ENCODE results near the gene PROX1. TPM values are rescaled to one million over a fixed set of nuclear protein-coding genes. Genes with fewer than 3 reads are reported as not detected.
A peak's percentile ranks its signal among the peaks of the same experiment; 100 is the strongest.

Gene PROX1
- total and polyA plus RNA-seq, 2 donors from 2014 or later: 0.92 to 6.6 TPM

DNA sequence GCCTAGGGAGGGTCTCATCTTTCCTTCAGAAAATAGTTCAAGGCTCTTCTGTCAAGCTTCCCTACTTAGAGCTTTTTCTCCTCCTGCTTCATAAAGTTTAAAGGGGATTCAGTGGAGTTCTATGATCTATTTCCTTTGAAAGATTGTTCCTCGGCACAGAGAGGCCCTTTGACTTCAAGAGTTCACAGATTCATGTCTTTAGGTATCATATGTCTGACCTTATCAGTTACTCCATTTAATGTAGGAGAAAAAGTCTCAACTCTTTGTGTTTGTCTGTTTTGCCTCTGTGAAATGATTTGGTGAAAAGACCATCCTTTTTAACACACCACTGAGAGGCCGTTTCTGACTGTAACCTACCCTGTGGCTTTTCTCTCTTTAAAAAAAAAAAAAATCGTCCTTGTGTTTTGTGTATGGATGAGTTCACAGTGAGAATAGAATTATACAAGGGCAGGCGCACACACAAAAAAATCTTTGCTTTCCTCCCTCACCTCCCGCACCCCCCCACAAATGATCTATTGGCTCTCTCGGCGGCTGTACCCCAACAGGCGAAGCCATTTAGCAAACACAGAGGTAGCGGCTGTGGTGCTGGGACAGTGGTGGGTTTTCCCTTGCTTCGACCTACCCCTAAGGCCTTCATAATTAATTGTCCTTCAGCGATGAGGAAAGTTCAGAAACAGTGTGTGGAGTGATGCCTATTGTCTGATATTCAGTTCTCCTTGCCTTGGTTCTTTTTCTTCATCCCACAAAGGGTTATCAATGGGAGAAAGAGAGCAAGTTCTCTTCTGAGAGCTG lies 29.6 kb downstream of the PROX1 start:
- no peaks in the 10 kb centered on the region for H3K36me3 ChIP-seq (ENCODE audit: control insufficient read depth in 2 of 3, insufficient read depth in 3 of 3, low read length in 3 of 3)
- no peaks in the 10 kb centered on the region for H3K9me3 ChIP-seq (ENCODE audit: control insufficient read depth in 2 of 3, insufficient read depth in 1 of 3, low read length in 3 of 3)
- no peak overlapping the region for H3K9ac ChIP-seq (ENCODE audit: low read length in 3 of 3)
- TF ChIP-seq, protein P1, sequence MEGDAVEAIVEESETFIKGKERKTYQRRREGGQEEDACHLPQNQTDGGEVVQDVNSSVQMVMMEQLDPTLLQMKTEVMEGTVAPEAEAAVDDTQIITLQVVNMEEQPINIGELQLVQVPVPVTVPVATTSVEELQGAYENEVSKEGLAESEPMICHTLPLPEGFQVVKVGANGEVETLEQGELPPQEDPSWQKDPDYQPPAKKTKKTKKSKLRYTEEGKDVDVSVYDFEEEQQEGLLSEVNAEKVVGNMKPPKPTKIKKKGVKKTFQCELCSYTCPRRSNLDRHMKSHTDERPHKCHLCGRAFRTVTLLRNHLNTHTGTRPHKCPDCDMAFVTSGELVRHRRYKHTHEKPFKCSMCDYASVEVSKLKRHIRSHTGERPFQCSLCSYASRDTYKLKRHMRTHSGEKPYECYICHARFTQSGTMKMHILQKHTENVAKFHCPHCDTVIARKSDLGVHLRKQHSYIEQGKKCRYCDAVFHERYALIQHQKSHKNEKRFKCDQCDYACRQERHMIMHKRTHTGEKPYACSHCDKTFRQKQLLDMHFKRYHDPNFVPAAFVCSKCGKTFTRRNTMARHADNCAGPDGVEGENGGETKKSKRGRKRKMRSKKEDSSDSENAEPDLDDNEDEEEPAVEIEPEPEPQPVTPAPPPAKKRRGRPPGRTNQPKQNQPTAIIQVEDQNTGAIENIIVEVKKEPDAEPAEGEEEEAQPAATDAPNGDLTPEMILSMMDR (IDR thresholded peaks at IDR 0.05; ENCODE audit: borderline replicate concordance, extremely low read depth, insufficient read depth): no peak
- H3K27ac ChIP-seq (ENCODE audit: low read depth in 2 of 2, low read length in 2 of 2): no peak overlapping the region
- no peak overlapping the region for H3K4me3 ChIP-seq (ENCODE audit: low read length in 3 of 3)
- no peaks in the 10 kb centered on the region for H3K27me3 ChIP-seq (ENCODE audit: control insufficient read depth, insufficient read depth, low read length)
- DNase-seq (peak in 1 of 5 donors; percentile 56), FAIRE-seq (no peak)
- peaks cover 0 to 2% (median 0%) of the 10 kb centered on the region in 3 donors for H3K4me1 ChIP-seq (ENCODE audit: control insufficient read depth in 2 of 3, insufficient read depth in 2 of 3, low read depth in 1 of 3, low read length in 3 of 3)
- intact Hi-C loops (cut with DNase I): no loop called here

DNA sequence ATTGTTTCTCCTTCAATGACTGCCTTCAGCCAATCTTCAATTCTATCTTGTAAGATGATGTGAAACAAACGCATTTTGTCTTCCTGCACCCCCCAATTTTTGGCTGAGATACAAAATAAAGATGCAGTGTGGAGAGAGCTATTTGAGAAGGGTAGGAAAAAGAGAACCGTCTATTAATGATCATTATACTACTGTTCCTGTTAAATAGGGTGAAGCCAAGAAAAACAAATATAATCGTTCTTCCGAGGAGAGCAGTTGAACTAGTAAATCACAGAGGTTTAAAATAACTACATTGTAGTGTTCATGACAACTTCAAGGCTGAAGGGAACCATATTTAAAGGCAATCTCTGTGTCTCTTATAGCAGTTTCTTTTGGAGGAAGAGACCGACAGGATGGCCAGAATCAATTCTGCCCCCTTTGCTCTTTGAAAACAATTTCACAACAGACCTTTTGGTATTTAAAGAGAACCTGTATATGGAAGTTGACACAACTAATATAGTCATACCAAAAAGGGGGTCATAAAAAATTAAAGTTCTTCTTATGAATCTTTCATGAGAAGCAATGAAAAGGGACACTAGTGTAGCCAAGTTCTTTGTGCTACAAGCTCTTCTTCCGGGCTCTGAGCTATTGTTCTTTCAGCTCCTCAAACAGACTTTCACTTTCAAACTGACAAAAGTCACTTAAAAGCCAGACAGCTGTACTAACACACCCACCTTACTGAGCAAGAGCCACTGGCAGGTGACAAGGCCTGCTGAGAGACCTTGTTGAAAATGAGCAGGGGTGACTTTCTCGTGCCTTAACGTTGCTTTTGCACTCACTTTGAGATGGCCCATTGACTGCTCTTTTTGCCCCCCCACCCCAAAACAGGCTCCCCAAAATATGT lies 30.9 kb downstream of the PROX1 start:
- TF ChIP-seq, protein P1 (IDR thresholded peaks at IDR 0.05; ENCODE audit: borderline replicate concordance, extremely low read depth, insufficient read depth): no peak
- no peak for FAIRE-seq
- no peak overlapping the region for H3K27ac ChIP-seq (ENCODE audit: low read depth in 2 of 2, low read length in 2 of 2)

DNA sequence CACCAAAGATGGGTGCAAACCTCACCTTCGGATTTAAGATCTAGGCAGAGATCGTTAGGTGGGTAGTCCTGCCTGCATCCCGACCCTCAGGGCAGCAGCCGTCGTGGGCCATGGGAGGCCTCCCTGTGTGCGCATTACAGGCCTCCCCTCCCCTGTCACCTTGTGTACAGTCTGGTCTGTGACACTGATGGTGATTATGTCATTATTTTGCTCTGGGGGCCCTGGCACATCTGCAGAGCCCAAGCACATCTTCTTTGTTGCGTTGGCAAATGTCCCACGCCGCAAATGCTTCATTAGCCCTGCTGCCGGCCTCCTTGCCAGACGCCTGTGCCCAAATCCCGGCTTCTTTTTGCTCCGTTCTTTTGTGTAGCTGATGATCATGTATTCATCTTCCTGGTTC lies 31.7 kb downstream of the PROX1 start:
- Histone ChIP-seq H3K4me1 (ENCODE audit: control insufficient read depth in 2 of 3, insufficient read depth in 2 of 3, low read depth in 1 of 3, low read length in 3 of 3) (peaks cover 0 to 2% (median 0%) of the 10 kb centered on the region in 3 donors), H3K4me3 (ENCODE audit: low read length in 3 of 3) (no peak overlapping the region), H3K9me3 (ENCODE audit: control insufficient read depth in 2 of 3, insufficient read depth in 1 of 3, low read length in 3 of 3) (no peaks in the 10 kb centered on the region), H3K36me3 (ENCODE audit: control insufficient read depth in 2 of 3, insufficient read depth in 3 of 3, low read length in 3 of 3) (no peaks in the 10 kb centered on the region), H3K27me3 (ENCODE audit: control insufficient read depth, insufficient read depth, low read length) (no peaks in the 10 kb centered on the region), H3K27ac (ENCODE audit: low read depth in 2 of 2, low read length in 2 of 2) (no peak overlapping the region), H3K9ac (ENCODE audit: low read length in 3 of 3) (no peak overlapping the region)
- intact Hi-C loops (cut with DNase I): no loop called here
- TF ChIP-seq, protein P1 (IDR thresholded peaks at IDR 0.05; ENCODE audit: borderline replicate concordance, extremely low read depth, insufficient read depth): no peak
- no peak for DNase-seq
- FAIRE-seq: no peak

More for the DNA sequence above, 30.9 kb downstream of the PROX1 start:
- intact Hi-C loops (cut with DNase I): no loop called here
- no peaks in the 10 kb centered on the region for H3K9me3 ChIP-seq (ENCODE audit: control insufficient read depth in 2 of 3, insufficient read depth in 1 of 3, low read length in 3 of 3)
- peak in 2 of 5 donors; percentile 64 to 71 for DNase-seq
- H3K27me3 ChIP-seq (ENCODE audit: control insufficient read depth, insufficient read depth, low read length): no peaks in the 10 kb centered on the region
- H3K9ac ChIP-seq (ENCODE audit: low read length in 3 of 3): no peak overlapping the region
- no peak overlapping the region for H3K4me3 ChIP-seq (ENCODE audit: low read length in 3 of 3)
- no peaks in the 10 kb centered on the region for H3K36me3 ChIP-seq (ENCODE audit: control insufficient read depth in 2 of 3, insufficient read depth in 3 of 3, low read length in 3 of 3)
- peaks cover 0 to 2% (median 0%) of the 10 kb centered on the region in 3 donors for H3K4me1 ChIP-seq (ENCODE audit: control insufficient read depth in 2 of 3, insufficient read depth in 2 of 3, low read depth in 1 of 3, low read length in 3 of 3)
